Panc1 (cell line): Measurements from ENCODE around the gene PIGL.
A peak's percentile ranks its signal among the peaks of the same experiment; 100 is the strongest.

Source experiments
- POLR2AphosphoS5 ChIP-seq: IDR thresholded peaks from 2 replicates; pipeline ENCODE4 v1.6.1; 2012; ENCODE audit warnings: mild to moderate bottlenecking, low read depth, low read length, moderate library complexity
- SIN3A ChIP-seq: IDR thresholded peaks from 2 replicates; pipeline ENCODE4 v1.6.1; 2012; ENCODE audit warnings: low read depth, mild to moderate bottlenecking, low read length, moderate library complexity, borderline replicate concordance; ENCODE audit not compliant: insufficient read depth
- TCF7L2 ChIP-seq: IDR thresholded peaks from 2 replicates; pipeline ENCODE4 v1.6.1; 2011; ENCODE audit warnings: mild to moderate bottlenecking, low read depth, low read length, inconsistent platforms
- TF ChIP-seq, protein P1 (sequence below): fragments of 450-650 bp; IDR thresholded peaks from 2 replicates; pipeline ENCODE4 v1.5.1; 2017; ENCODE audit warnings: mild to moderate bottlenecking
- TF ChIP-seq, protein P2 (sequence below), 2 experiments: IDR thresholded peaks; 2 replicates each; pipeline ENCODE4 v1.6.1; 2011 to 2012; ENCODE audit warnings: low read depth in 2 of 2, control low read depth in 1 of 2, low read length in 1 of 2, mild to moderate bottlenecking in 1 of 2, moderate library complexity in 1 of 2; ENCODE audit not compliant: insufficient read depth in 1 of 2

DNA sequence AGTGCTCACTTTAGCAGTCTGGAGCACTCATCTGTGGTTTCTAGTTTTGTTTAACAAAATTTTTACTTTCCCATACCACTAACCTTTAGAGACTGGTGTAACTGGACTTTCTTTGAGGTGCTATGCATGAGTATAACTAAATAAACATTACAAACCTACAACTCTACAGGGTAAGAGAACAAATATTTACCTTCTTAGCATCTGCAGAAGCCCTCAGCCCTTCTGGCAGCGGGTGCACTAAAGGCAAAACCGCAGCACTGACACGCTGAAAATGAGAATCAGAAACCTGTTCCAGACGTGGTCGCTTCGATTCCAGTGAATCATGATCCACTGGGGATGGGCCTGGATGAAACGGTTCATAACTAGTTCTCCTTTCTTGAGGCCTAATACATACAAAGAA is 45.4 kb upstream of the PIGL start:
- TF ChIP-seq, protein P1, sequence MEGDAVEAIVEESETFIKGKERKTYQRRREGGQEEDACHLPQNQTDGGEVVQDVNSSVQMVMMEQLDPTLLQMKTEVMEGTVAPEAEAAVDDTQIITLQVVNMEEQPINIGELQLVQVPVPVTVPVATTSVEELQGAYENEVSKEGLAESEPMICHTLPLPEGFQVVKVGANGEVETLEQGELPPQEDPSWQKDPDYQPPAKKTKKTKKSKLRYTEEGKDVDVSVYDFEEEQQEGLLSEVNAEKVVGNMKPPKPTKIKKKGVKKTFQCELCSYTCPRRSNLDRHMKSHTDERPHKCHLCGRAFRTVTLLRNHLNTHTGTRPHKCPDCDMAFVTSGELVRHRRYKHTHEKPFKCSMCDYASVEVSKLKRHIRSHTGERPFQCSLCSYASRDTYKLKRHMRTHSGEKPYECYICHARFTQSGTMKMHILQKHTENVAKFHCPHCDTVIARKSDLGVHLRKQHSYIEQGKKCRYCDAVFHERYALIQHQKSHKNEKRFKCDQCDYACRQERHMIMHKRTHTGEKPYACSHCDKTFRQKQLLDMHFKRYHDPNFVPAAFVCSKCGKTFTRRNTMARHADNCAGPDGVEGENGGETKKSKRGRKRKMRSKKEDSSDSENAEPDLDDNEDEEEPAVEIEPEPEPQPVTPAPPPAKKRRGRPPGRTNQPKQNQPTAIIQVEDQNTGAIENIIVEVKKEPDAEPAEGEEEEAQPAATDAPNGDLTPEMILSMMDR: no peak
- TF ChIP-seq POLR2AphosphoS5 (no peak), TCF7L2 (peak; percentile 62; the same call in 1 of the 2 replicates), SIN3A (no peak)
- TF ChIP-seq, protein P2, sequence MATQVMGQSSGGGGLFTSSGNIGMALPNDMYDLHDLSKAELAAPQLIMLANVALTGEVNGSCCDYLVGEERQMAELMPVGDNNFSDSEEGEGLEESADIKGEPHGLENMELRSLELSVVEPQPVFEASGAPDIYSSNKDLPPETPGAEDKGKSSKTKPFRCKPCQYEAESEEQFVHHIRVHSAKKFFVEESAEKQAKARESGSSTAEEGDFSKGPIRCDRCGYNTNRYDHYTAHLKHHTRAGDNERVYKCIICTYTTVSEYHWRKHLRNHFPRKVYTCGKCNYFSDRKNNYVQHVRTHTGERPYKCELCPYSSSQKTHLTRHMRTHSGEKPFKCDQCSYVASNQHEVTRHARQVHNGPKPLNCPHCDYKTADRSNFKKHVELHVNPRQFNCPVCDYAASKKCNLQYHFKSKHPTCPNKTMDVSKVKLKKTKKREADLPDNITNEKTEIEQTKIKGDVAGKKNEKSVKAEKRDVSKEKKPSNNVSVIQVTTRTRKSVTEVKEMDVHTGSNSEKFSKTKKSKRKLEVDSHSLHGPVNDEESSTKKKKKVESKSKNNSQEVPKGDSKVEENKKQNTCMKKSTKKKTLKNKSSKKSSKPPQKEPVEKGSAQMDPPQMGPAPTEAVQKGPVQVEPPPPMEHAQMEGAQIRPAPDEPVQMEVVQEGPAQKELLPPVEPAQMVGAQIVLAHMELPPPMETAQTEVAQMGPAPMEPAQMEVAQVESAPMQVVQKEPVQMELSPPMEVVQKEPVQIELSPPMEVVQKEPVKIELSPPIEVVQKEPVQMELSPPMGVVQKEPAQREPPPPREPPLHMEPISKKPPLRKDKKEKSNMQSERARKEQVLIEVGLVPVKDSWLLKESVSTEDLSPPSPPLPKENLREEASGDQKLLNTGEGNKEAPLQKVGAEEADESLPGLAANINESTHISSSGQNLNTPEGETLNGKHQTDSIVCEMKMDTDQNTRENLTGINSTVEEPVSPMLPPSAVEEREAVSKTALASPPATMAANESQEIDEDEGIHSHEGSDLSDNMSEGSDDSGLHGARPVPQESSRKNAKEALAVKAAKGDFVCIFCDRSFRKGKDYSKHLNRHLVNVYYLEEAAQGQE (IDR thresholded peaks at IDR 0.05; ENCODE audit: insufficient read depth in 1 of 2, low read depth in 2 of 2, low read length in 1 of 2): no peak
